ENCODE data around the gene SCO1.
"Not testable (repeated sequence)": the region's sequence is repeated elsewhere in the genome, so short reads cannot be mapped to it uniquely, and the experiment has no call there.

SCO1 gene

GRCh38 chr17:10697092-10698081 lies at the start of gene SCO1, which contains the start of gene ADPRM:
Gene SCO1, minus strand, starts transcription at chr17:10697533. Its CDS starts 26 bp downstream, at chr17:10697507.
Gene ADPRM, plus strand, starts transcription at chr17:10697594. Its CDS starts 7,333 bp downstream, at chr17:10704927.
- TF ChIP-seq GATA1 (IDR thresholded peaks at IDR 0.05; ENCODE audit: low read depth, low read length) (no peak), POLR2A (IDR thresholded peaks at IDR 0.05; ENCODE audit: low read length) (peak; percentile 94)
- peak; percentile 94 to 95 for DNase-seq

- DNase-seq = no peak
- no peak for TF ChIP-seq GATA1 (IDR thresholded peaks at IDR 0.05; ENCODE audit: low read depth, low read length)
- no peak for TF ChIP-seq POLR2A (IDR thresholded peaks at IDR 0.05; ENCODE audit: low read length)
These were observed 47.9 kb upstream of the SCO1 start for GRCh38 chr17:10745231-10745630.

DNA sequence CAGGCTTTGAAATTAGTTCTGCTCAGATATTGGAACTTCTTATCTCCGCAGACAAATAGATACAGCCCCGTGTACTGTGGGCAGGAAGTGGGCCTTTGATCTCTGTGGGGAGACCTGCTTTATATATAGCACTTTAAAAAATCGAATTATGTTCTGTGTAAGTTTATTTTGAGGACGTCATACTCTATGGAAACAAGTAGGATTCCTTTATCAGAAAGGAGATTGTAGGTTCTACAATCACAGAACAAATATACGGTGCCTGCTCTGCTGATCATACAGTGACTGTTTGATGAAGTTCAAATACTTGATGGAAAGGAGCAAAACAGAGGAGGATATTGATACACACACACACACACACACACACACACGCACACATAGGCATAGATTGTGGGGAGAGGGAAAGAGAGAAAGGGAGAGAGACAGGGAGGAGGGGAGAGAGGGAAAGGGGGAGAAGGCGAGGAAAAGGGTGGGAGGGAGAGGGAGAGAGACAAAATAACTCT lies 47.2 kb upstream of the SCO1 start:
- TF ChIP-seq POLR2A (IDR thresholded peaks at IDR 0.05; ENCODE audit: low read length) = no peak
- TF ChIP-seq GATA1 (IDR thresholded peaks at IDR 0.05; ENCODE audit: low read depth, low read length) = no peak
- DNase-seq = peak in 1 of 2 experiments; percentile 8

GRCh38 chr17:10743316-10744009 lies 46.1 kb upstream of the SCO1 start:
- no peak for DNase-seq
- TF ChIP-seq GATA1 (IDR thresholded peaks at IDR 0.05; ENCODE audit: low read depth, low read length) = no peak
- no peak for TF ChIP-seq POLR2A (IDR thresholded peaks at IDR 0.05; ENCODE audit: low read length)

DNA sequence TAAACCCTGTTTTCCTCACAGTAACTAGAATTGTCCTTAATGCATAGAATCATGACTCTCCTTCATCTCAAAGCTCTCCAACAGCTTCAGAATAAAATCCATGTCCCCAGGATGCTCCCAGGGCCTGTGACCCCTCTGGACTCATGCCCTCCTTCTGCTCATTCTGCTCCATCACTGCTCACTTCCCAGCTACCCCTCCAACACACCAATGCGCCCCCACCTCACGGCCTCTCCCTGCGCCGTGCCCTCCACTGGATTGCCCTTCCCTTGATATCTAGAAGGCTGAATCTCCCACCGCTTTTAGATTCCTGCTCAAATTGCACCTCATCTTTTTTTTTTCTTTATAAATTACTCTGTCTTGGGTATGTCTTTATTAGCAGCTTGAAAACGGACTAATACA lies 45.1 kb upstream of the SCO1 start:
- TF ChIP-seq POLR2A (IDR thresholded peaks at IDR 0.05; ENCODE audit: low read length) = no peak
- TF ChIP-seq GATA1 (IDR thresholded peaks at IDR 0.05; ENCODE audit: low read depth, low read length) = no peak

DNA sequence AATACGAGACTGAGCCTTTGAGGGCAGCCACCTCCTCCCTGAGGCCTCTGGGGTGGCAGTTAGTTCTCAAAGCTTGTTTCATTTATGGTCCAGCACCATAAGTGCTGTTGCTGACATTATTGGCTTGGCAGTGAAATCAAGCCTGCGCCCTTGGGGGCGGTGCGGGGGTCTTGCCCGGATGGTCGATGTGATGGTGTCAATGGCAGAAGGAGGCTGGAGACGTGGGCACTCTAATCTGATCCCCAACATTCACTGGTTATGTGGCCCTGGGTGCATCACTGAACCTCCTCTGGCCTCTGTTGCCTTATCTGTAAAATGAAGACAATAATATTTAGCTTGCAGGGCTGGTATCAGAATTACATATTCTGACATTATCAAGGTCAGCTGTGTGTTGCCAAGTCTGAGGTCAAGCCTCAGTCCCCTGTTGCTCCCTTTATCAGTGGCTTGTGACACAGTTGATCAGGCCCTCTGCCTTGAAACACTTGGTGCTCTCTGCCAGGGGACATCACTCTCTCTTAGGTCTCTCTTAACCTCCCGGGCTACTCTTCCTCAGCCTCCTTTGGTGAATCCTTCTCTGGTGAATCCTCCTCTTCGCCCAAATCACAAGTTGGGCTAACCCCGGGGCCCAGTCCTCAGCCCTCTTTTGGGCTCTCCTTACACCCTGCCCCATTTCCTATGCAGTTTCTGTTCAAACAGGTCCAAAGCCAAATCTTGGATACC lies 44.2 kb upstream of the SCO1 start:
- peak; percentile 5 to 66 for DNase-seq
- TF ChIP-seq POLR2A (IDR thresholded peaks at IDR 0.05; ENCODE audit: low read length) = no peak

More for the DNA sequence above, 45.1 kb upstream of the SCO1 start:
- no peak for DNase-seq

DNA sequence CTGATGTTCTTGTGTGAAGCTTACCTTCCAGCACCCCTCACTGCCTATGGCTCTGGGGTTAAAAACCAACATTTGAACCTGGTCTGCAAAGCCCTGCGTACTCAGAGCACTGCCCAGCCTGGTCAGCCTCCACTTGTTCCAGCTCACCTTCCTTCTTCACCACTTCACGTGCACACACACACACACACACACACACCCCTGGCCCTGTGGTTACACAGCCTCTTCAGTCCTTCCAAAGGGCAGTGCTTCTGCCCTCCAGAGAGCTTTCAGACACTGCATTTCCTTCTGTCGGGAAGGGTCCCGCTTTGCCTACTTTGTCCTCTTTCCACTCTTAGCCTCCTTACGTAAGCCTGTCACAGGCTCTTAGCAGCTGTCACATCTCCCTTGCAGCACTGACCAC lies 42.1 kb upstream of the SCO1 start:
- DNase-seq = no peak
- TF ChIP-seq GATA1 (IDR thresholded peaks at IDR 0.05; ENCODE audit: low read depth, low read length) (no peak), POLR2A (IDR thresholded peaks at IDR 0.05; ENCODE audit: low read length) (no peak)

DNA sequence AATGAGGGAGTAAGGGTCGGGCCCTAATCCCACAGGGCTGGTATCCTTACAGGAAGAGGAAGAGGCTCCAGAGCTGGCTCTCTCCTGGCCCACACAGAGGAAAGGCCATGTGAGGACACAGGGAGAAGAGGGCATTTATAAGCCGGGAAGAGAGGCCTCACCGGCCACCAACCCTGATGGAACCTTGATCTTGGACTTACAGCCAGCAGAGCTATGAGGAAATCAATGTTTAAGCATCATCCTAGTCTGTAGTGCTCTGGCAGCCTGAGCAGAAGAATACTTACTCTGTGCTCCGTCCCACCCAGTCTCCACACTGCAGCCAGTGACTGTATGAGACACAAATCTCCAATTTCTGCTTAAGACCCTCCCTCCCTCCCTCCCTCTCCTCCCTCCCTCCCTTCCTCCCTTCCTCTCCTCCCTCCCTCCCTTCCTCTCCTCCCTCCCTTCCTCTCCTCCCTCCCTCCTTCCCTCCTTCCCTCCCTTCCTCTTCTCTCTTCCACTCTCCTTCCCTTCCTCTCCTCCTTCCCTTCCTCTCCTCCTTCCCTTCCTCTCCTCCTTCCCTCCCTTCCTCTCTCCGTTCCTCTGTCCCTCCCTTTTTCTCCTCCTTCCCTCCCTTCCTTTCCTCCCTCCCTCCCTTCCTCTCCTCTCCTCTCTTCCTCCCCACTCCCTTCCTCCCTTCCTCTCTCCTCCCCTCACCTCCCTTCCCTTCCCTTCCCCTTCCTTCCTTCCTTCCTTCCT lies 41.4 kb upstream of the SCO1 start:
- TF ChIP-seq POLR2A (IDR thresholded peaks at IDR 0.05; ENCODE audit: low read length) (no peak), GATA1 (IDR thresholded peaks at IDR 0.05; ENCODE audit: low read depth, low read length) (no peak)
- DNase-seq = no peak

DNA sequence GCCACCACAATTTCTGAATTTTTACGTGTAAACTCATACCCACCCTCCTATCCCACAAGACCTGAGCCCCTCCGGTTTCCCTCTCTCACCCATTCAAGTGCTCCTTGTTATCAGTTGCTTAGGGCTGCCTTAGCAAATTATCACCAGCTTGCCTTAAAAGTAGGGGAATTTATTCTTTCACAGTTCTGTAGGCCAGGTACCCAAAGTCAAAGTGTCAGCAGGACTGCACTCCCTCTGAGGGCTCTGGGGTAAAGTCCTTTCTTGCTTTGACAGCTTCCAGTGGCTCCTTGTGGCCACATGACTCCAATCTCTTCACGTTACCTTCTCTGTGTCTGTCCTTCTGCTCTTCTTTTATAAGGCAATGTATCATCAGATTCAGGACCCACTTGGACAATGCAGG lies 40.4 kb upstream of the SCO1 start:
- no peak for TF ChIP-seq POLR2A (IDR thresholded peaks at IDR 0.05; ENCODE audit: low read length)
- no peak for TF ChIP-seq GATA1 (IDR thresholded peaks at IDR 0.05; ENCODE audit: low read depth, low read length)
- no peak for DNase-seq

- peak; percentile 48 to 56 for DNase-seq
- TF ChIP-seq GATA1 (IDR thresholded peaks at IDR 0.05; ENCODE audit: low read depth, low read length) = no peak
- no peak for TF ChIP-seq POLR2A (IDR thresholded peaks at IDR 0.05; ENCODE audit: low read length)
These were observed 39.9 kb upstream of the SCO1 start for GRCh38 chr17:10737168-10737622.

GRCh38 chr17:10735821-10736220 lies 38.5 kb upstream of the SCO1 start:
- DNase-seq = no peak
- TF ChIP-seq GATA1 (IDR thresholded peaks at IDR 0.05; ENCODE audit: low read depth, low read length) (no peak), POLR2A (IDR thresholded peaks at IDR 0.05; ENCODE audit: low read length) (no peak)

DNA sequence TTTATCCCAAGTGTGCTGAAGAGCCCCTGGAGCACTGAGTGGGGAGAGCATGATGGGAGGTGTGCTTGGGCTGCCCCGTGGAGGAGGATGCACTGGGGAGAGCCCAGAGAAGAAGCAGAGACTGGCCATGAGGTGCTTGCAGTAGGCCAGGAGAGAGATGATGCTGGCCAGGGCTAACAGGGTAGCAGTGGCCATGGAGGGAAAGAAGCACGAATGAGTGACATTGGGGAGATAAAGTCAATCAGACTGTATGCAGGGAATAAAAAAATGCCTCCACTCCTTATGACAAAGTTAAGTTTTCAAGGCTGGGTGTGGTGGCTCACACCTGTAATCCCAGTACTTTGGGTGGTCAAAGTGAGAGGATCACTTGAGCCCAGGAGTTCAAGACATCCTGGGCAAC lies 37.9 kb upstream of the SCO1 start:
- DNase-seq = no peak
- TF ChIP-seq GATA1 (IDR thresholded peaks at IDR 0.05; ENCODE audit: low read depth, low read length) = no peak
- TF ChIP-seq POLR2A (IDR thresholded peaks at IDR 0.05; ENCODE audit: low read length) = no peak

- no peak for DNase-seq
- TF ChIP-seq GATA1 (IDR thresholded peaks at IDR 0.05; ENCODE audit: low read depth, low read length) = no peak
- no peak for TF ChIP-seq POLR2A (IDR thresholded peaks at IDR 0.05; ENCODE audit: low read length)
These were observed 36.3 kb upstream of the SCO1 start for GRCh38 chr17:10733666-10734065.

DNA sequence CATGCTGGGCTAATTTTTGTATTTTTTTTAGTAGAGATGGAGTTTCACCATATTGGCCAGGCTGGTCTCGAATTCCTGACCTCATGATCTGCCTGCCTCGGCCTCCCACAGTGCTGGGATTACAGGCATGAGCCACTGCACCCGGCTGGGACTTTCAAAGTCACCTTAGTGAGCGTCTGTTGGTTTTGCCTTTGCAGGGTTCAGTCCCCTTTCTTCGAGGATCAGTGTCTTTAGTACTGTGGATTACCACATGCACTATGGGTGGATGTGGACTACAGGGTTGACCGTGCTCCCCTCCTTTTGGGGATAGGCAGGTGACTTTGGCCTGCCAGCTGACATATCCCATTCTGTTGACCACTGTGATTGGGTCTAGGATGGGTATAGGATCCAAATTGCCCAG lies 34.8 kb upstream of the SCO1 start:
- DNase-seq = not testable (repeated sequence)
